ENCODE measurements around the gene EDAR.

The EDAR gene

GRCh38 chr2:108988796-108989713 is at the start of gene EDAR:
Gene EDAR (minus strand): TSS chr2:108989220. CDS start chr2:108931014, 58,206 bp downstream.
- peak; percentile 61 for DNase-seq

- no peak for DNase-seq
Observed at GRCh38 chr2:109033171-109033570, 44.2 kb upstream of the EDAR start.

- no peak for DNase-seq
Observed at GRCh38 chr2:109032229-109032820, 43.3 kb upstream of the EDAR start.

DNA sequence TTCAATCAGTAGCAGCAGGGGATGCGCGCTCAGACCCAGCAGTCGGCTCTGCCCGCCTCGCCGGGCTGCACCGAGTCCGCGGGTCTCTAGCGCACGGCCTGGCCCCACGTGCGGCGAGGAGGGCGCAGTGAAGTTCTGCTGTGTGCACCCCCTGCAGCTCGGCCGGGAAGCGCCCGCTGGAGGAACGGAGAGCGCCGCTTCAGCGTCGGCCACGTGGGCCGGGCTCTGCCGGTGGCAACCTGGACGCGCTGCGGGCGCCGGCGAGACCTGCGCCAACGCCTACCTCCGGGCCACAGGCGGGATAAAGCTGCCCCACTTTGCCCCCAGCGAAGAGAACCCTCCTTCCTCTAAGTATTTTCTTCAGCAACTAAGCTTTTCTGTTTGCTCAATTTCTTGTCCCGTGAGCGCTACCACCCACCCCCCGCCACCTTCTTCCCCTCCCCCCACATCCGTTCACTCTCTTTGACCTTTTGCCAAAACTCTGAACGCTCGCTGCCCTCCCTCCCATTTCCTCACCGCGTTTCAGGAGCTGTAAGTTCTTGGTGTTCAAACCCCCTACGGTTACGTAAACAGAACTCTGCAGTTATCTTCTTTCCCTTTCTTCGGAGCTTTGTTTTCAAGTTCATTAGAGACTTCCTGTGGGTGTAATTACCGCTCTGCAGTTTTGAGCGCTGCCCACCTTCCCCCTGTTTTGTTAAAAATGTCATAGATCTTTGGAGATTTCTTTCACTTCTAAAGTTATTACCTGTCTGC is 42.6 kb upstream of the EDAR start:
- no peak for DNase-seq

DNA sequence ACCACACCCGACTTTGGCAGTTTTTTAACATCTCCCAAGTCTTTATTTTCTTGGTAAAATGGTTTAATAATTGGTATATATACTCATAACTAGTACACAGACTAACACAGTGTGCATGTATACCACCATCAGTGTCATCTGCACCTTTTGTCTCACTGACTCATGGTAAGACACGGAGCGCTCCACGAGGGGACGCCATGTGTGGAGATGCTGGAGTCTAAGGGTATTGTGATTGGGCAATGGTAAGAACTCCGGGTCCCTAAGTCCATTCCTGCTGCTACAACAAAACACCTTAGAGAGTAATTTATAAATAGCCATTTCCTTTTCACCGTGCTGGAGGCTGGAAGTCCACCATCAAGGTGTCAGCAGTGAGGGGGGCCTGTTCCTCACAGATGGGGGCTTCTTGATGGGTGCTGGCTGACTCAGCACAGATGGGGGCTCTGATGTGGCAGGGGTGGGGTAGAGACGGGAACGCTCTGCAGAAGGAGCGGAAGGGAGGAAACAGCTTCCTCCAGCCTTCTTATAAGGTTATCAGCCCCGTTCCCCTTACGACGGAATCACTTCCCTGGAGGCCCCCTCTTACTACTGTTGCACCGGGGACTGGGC is 42.0 kb upstream of the EDAR start:
- no peak for DNase-seq

DNA sequence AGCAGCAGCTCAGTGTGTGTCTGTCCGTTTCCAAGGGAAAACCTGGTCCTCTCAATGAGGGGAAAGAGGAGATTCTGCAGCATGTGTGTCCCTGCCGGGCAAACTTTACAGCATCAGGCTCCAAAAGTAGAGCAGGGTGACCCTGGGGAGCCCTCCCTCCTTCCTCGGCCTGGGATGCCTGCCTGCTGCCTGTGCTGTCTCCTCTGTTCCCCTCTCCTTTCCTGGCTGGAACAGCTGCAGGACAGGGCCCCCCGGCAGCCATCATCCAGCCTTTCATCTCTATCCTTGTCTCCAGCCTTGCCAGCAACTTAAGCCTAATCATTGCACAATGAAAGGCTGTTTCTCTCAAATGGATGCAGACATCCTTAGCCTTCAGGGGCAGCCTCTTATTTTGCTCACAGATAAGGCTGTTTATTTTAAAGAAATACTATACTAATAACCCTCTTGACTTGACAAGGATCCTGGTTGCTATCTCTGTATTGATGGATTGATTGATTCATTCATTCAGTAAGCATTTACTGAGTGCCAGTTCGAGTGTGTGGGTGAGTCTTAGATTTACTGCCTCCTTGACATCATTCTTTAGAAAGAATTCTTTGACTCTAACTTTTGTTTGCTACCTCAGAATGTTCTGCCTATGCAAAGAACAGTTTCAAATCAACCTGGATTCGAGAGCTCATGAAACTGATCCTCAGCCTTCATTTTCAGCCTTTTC is 40.6 kb upstream of the EDAR start:
- DNase-seq, result no peak

- DNase-seq, result no peak
Observed at GRCh38 chr2:109028738-109029489, 39.9 kb upstream of the EDAR start.

DNA sequence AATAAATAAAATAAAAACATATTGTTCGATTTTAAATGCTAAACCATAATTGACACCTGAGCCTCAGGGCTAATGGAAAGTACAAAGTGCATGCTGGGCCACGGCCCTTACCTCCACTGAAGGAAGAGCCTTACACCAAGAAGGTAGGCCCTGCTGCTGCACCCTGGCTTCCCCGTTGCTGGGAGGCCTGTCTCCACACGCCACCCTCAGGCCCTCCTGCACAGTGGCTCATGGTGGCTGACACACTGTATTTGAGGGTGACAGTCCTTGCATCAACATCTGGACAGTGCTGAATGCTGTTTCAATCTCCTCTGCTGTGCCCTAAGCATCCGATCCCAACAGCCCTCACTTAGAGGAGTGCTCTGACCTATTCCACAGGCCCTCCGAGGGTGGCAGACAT is 39.3 kb upstream of the EDAR start:
- no peak for DNase-seq

DNA sequence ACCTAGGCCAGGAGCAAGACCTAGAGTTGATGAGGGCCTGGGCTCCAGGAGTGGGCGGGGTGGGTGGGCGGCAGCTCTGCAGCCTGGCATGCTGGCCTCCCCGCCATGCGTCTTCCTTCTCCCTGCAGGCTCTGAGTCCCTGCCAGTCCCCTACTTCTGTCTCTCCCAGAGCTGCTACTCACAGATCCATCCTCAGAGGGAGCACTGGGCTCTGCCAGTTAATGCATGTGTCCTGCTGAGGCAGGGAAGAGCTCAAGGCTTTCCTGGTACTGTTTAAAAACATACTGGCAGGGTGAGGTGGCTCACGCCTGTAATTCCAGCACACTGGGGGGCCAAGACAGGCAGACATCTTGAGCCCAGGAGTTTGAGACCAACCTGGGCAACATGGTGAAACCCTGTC is 38.7 kb upstream of the EDAR start:
- no peak for DNase-seq

DNA sequence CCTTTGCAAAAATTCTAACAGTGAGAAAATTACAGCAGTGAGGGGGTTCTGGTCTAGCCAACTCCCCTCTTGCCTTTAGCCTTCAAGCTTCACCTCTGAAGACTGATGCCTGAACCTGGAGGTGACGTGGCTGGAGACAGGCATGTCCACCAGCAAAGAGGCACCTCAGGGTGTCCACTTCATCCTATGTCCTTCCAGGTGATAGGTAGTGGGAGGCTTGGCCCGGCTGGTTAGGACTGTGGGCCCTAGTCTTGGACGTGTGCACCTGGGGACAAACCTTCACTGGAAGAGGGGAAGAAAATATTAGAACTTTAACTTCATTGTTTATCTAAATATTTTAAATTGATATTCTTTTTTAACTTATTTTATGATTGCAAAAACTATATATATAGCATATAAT is 35.5 kb upstream of the EDAR start:
- DNase-seq, result no peak

DNA sequence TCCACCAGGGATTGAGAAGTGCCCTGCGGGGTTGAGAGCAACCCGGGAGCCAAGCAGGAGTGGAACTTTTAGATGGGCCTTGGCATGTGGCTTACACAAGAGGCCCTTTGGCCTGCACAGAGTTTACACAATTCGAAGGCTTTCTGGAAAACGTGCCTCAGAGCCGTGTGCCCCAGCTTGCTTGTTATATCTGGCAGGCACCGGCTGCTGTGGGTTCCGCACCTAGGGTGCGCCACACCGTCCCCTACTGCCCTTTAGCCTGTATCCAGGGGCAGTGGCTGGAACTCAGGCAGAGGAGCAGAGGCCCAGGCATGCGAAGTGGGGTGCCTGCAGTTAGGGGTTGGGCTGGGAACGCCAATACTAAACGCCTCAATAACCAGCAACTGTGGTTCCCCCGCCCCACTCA is 32.9 kb upstream of the EDAR start:
- no peak for DNase-seq

GRCh38 chr2:109020217-109020637 is 31.2 kb upstream of the EDAR start:
- DNase-seq, result no peak

GRCh38 chr2:109018452-109018851 is 29.4 kb upstream of the EDAR start:
- no peak for DNase-seq

- no peak for DNase-seq
Observed at GRCh38 chr2:109017017-109017416, 28.0 kb upstream of the EDAR start.

GRCh38 chr2:109016376-109016775 is 27.4 kb upstream of the EDAR start:
- no peak for DNase-seq

DNA sequence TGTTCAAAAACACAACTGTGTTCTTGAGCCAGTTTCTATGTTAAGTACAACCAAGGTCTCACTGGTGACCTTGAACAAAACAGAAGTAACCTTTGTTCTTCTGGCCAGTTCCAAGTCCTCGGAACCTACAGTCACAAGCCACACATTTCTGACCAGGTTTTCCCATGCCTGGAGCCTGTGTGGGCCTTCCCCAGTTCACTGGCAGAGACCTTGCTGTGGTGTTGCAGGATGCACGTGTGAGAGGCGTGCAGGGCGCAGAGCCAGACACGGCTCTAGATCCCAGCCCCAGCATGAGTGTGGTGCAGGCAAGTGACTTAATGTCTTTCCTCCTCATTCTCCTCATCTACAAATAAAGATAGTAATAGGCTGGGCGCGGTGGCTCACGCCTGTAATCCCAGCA is 25.5 kb upstream of the EDAR start:
- DNase-seq, result no peak

DNA sequence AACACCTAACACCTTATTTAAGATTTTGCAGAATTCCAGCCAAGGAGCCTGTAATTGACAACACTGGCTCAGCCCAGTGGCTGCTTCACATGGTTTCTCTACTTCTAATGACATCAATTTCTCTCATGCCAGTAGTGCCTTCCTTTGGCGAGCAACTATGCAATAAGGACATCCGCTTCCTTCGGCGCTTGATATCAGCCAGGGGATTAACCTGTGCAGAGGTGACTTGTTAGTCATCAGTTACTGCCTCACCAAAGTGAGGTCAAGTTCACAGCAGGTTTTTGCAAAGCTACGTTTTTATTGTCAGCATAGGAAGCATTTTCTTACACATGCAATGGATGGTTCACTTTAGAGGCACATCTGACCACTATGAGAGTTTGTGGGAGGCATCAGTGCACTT is 24.0 kb upstream of the EDAR start:
- no peak for DNase-seq

DNA sequence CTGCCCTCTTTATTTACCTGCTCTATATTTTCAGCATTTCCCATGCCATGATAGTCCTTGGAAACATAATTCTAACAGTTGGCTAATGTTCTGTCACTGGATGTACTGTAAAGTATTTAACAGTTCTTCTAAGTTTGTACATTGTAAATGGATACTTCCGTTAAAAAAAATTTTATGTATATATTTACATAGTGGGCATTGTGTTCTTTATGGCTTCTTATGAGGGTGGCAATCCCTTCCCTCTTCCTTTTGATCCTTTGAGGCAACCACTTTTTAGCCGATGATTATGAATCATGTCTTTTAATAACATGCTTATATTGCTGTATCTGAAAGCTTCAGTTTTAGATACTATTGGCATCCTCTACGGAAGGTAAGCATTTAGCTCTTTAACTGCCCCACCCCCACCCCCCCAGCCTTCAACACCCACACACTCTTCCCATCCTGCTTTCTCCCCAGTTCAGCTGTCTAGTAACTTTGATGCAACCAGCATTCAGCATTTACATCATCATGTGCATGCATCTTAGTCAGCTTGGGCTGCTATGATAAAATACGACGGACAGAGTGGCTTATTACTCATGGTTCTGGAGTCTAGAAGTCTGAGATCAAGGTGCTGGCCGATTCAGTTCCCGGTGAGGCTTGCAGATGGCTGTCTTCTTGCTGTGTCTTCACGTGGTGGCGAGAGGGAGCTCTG is 21.0 kb upstream of the EDAR start:
- DNase-seq, result no peak

DNA sequence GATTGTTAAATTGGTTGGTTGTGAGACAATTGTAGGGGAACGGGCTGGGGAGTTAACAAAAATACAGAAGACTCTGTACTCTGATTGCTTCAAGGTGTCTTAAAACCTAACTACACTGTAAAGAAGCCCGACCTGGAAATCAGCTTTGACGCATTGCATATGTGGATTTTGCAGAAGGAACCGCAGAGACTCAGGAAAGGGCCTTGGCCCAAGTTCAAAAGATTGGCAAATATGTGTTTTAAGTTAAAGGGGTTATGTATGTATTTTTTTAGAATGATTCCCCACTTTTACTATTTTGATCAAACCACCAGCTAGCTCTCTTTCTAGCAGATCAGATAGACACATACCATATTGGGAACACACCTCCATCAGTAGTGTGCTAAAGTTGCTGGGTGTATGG is 18.0 kb upstream of the EDAR start:
- no peak for DNase-seq

DNA sequence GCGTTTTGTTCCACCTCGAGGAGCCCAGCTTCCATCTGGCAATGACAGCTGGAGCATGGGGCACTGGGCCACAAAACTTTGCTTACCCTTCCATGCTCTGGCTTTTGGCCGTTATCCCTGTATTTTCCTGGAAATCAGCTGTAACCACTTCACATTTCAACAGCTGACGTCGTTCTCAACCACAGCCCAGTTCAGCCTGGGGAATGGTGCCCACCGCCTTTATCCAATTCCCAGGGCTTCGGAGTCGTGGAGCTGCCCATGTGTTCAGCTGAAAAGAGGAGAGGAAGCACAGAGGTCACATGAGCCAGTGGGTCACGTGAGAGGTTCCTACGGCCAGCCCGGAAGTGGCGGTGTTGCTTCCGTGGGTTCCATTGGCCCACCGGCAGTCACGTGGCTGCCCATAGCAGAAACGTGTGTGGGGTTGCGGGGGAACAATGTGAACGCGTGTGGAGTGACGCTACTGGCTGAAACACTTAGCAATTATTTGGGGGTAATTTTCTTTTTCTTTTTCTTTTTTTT is 16.7 kb upstream of the EDAR start:
- DNase-seq, result no peak

- DNase-seq, result no peak
Observed at GRCh38 chr2:109001201-109001600, 12.2 kb upstream of the EDAR start.
